ENCODE data around the gene ACTN3. TPM values are rescaled to one million over a fixed set of nuclear protein-coding genes. Genes with fewer than 3 reads are reported as not detected.

The ACTN3 gene
- total RNA-seq: under 1 TPM in 4 of 8 experiments, not detected in 4; 0.05 to 0.18 (median 0.10) TPM

DNA sequence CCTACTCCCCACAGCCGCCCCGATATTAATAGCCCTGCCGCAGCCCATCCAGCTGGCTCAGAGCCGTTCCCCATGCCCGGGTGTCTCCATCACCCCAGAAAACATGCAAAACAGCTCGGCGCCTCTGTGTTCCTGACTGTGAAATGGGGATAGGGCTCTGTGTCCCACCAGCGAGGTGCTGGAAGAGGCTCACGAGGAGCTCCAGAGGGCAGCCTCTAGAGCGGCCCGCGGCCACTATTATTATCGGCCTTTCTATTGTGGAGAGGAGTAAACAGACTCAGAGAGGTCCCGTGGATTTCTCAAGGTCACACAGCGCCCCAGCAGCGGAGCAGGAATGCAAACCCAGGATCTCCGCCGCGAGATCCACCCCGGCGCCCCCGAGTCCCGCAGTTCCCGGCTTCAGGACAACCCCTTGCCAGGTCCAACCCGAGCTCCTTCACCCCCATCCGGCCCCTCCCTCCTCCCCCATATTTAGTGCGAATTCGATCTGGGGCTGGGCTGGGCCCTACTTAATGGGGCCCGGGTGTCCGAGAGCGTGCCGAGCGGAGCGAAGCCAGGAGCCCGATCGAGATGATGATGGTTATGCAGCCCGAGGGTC, at the start of gene ACTN3:
TSS of gene ACTN3 (plus strand) at position 536 of the 598 bp plus-strand sequence. CDS start at position 571, 35 bp downstream.
- Histone ChIP-seq H3K27ac (peak within 1 kb of the TSS; percentile 11 to 68), H3K4me3 (peak within 1 kb of the TSS; percentile 49 to 71 (median 68)), H3K4me1 (replicated peaks in 1 of 2) (peaks cover 23 to 29% of the 10 kb centered on the region in 2 donors)
- in situ Hi-C loops (cut with MboI; ENCODE audit: low pct_unique_long_range_greater_than_20kb in 2 of 9, low sequenced_read_pairs in 9 of 9, unreplicated experiment in 9 of 9): no loop called here
- ATAC-seq (replicated peaks in 6 of 8): peak in 3 of 8 experiments; percentile 3 to 7 (median 6)
- WGBS, 10 experiments: 0 to 7% (median 0%) methylated on average over 1 to 12 of the region's 37 CpGs; no CpG with 5 or more reads in 5 of the 10 experiments

DNA sequence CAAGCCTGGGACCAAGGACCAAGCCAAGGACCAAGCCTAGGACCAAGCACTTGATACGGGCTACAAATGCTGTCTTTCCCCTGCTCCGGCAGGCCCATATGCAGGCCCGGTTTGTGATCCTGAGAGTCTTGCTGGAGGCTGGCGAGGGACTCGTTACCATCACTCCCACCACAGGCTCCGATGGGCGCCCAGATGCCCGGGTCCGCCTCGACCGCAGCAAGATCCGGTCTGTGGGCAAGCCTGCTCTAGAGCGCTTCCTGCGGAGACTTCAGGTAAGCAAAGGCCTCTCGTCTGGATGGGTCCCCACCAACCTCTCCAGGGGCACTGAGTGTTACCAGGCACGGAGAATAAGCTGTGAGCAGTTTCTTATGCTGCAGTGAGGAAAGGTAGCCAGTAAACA, 49.5 kb upstream of the ACTN3 start:
- 93 to 100% (median 94%) methylated on average over 1 to 3 of the region's 16 CpGs; no CpG with 5 or more reads in 7 of the 10 experiments for WGBS, 10 experiments
- Histone ChIP-seq H3K27ac (no peak overlapping the region), H3K4me1 (replicated peaks in 1 of 2) (no peaks in the 10 kb centered on the region), H3K4me3 (no peak overlapping the region)
- ATAC-seq (replicated peaks in 6 of 8): no peak
- in situ Hi-C loops (cut with MboI; ENCODE audit: low pct_unique_long_range_greater_than_20kb in 2 of 9, low sequenced_read_pairs in 9 of 9, unreplicated experiment in 9 of 9): no loop called here

DNA sequence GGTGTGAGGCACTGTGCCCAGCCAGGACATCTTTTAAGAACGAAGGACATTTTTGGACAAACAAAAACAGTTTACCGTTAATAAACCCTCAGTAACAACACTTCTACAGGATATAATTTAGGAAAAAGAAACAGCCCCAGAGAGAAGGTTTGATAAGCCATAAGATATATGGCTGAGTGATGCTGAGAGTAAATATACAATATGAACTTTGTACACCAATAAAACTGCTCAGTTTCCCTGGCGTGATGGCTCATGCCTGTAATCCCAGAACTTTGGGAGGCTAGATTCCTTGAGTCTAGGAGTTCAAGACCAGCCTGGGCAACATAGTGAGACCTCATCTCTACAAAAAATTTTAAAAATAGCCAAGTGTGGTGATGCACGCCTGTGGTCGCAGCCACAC, 48.2 kb upstream of the ACTN3 start:
- no peak for ATAC-seq (replicated peaks in 6 of 8)
- Histone ChIP-seq H3K27ac (no peak overlapping the region), H3K4me3 (no peak overlapping the region), H3K4me1 (replicated peaks in 1 of 2) (no peaks in the 10 kb centered on the region)
- in situ Hi-C loops (cut with MboI; ENCODE audit: low pct_unique_long_range_greater_than_20kb in 2 of 9, low sequenced_read_pairs in 9 of 9, unreplicated experiment in 9 of 9): no loop called here
- 69 to 100% (median 97%) methylated on average over 1 to 5 of the region's 5 CpGs; no CpG with 5 or more reads in 2 of the 10 experiments for WGBS, 10 experiments

DNA sequence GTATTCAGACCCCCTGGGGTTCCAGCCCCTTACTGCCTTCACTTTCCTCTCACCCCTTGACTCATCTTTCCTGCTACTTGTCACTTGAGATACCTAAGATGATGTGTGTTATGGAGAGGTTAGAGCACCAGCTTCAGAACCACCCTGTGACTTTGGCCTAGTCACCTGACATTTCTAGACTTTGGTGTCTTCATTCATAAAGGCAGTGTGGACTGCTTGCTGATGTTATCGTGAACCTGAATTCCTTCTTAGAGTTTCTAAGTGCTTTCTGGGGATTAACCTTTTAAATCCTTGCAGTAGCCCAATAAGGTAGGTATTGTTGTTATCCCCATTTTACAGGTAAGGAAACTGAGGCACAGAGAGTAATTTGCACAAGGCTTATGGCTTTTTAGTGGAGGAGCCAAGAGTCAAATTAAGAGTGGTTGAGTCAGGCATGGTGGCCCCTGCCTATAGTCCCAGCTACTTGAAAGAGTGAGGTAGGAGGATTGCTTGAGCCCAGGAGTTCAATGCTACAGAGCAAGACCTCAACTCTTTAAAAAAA, 41.4 kb upstream of the ACTN3 start:
- 83 to 100% (median 100%) methylated on average over 1 of the region's 1 CpG; no CpG with 5 or more reads in 6 of the 10 experiments for WGBS, 10 experiments
- Histone ChIP-seq H3K4me3 (no peak overlapping the region), H3K4me1 (replicated peaks in 1 of 2) (no peaks in the 10 kb centered on the region), H3K27ac (no peak overlapping the region)
- in situ Hi-C loops (cut with MboI; ENCODE audit: low pct_unique_long_range_greater_than_20kb in 2 of 9, low sequenced_read_pairs in 9 of 9, unreplicated experiment in 9 of 9): no loop called here
- ATAC-seq (replicated peaks in 6 of 8): no peak

DNA sequence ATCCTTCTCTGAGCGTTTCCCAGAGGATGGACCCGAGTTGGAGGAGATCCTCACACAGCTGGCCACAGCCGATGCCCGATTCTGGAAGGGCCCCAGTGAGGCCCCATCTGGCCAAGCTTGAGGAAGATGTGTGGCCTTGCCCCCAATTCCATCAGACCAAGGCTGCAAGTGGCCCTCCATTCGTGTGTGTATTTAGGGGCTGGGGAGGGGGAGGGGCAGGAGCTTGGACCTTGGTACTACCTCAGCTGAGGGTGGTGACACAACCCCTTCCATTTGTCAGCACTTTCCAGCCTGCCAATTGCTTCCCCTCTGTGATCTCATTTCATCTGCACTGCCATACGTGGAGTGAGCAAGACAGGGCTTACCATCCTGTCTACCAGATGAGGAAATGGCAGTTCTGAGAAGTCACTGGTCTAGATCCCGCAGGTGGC, 37.6 kb upstream of the ACTN3 start:
- in situ Hi-C loops (cut with MboI; ENCODE audit: low pct_unique_long_range_greater_than_20kb in 2 of 9, low sequenced_read_pairs in 9 of 9, unreplicated experiment in 9 of 9): no loop called here
- 90 to 100% (median 100%) methylated on average over 1 to 2 of the region's 7 CpGs; no CpG with 5 or more reads in 7 of the 10 experiments for WGBS, 10 experiments
- H3K4me3 ChIP-seq: no peak overlapping the region
- peak in 1 of 8 experiments; percentile 47 for ATAC-seq (replicated peaks in 6 of 8)
- H3K27ac ChIP-seq: no peak overlapping the region
- H3K4me1 ChIP-seq (replicated peaks in 1 of 2): peaks cover 6% of the 10 kb centered on the region in 2 donors

DNA sequence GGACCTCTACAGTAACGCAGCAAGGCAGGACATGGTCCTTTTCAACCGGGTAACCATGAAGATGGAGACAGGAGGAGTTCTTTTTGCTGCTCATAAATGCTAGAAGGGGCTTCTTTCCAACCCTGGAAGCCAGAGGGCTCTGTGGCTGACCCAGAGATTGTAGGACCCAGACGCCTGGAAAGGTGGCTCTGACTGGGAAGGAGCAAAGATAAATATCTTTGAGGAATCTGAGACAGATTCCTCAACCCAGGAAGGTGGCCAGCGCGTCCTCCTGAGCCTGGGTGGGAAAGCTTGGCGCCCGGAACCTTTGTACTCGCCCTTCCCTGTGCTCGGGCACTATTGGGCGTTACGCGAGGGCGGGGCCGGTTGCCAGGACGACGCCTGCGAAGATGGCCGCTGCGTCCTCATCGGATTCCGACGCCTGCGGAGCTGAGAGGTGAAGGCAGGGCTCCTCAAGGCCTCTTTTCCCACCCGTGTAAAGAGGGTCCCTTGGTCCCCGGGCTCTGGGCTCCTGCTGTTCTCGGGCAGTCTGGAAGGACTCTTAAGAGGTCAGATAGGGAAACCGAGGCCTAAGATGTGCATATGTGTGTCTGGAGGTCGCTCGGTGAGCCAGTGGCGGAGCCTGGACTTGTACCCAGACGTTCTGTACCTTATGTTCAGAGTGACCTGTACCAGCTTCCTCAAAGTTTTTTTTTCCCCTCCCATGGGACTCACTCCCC, 36.3 kb upstream of the ACTN3 start, which contains the start of gene BBS1:
TSS of gene BBS1 (plus strand) at position 365 of the 719 bp plus-strand sequence. CDS start at position 390, 25 bp downstream.
- peak; percentile 97 to 100 (median 98) for ATAC-seq (replicated peaks in 6 of 8)
- peak within 1 kb of the TSS; percentile 78 to 83 for H3K27ac ChIP-seq
- 0 to 31% (median 2%) methylated on average over 1 to 25 of the region's 31 CpGs; no CpG with 5 or more reads in 1 of the 10 experiments for WGBS, 10 experiments
- in situ Hi-C loops (cut with MboI; ENCODE audit: low pct_unique_long_range_greater_than_20kb in 2 of 9, low sequenced_read_pairs in 9 of 9, unreplicated experiment in 9 of 9): no loop called here
- H3K4me3 ChIP-seq: peak within 1 kb of the TSS; percentile 71 to 89 (median 85)
- H3K4me1 ChIP-seq (replicated peaks in 1 of 2): peaks cover 6% of the 10 kb centered on the region in 2 donors

DNA sequence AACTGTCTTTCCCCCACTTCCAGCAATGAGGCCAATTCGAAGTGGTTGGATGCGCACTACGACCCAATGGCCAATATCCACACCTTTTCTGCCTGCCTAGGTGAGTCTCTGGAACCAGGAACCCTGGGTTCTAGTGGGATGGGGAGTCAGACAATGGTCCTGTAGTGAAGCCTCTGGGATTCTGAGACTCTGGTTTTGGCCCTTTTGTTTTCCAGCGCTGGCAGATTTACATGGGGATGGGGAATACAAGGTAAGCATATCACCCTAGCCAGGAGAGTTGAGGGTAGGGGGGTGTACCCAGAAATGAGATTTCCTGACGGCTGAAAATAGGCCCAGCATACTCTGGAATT, 35.7 kb upstream of the ACTN3 start:
- in situ Hi-C loops (cut with MboI; ENCODE audit: low pct_unique_long_range_greater_than_20kb in 2 of 9, low sequenced_read_pairs in 9 of 9, unreplicated experiment in 9 of 9): no loop called here
- peak overlapping the region; percentile 78 to 83 for H3K27ac ChIP-seq
- 0% methylated on average over 1 to 4 of the region's 5 CpGs; no CpG with 5 or more reads in 3 of the 10 experiments for whole genome bisulfite sequencing, 10 experiments
- ATAC-seq (replicated peaks in 6 of 8): no peak
- H3K4me3 ChIP-seq: peak overlapping the region; percentile 71 to 89 (median 85)
- peaks cover 6% of the 10 kb centered on the region in 2 donors for H3K4me1 ChIP-seq (replicated peaks in 1 of 2)

DNA sequence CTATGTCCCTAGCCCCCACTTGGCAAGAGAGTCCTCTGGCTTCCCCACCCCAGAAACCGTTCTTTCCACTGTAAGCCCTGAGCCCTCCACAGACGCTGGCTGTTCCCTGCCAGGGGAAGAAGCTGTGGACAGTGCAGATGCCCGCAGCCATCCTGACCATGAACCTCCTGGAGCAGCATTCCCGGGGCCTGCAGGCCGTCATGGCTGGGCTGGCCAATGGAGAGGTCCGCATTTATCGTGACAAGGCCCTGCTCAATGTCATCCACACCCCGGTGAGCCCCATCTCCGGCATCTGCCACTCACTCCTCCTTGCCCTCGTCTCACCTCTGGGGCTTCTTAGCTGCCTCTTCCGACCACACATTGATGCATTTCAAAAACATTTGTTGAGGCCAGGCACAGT, 23.1 kb upstream of the ACTN3 start:
- ATAC-seq (replicated peaks in 6 of 8): no peak
- no peaks in the 10 kb centered on the region for H3K4me1 ChIP-seq (replicated peaks in 1 of 2)
- H3K27ac ChIP-seq: no peak overlapping the region
- 63 to 100% (median 80%) methylated on average over 1 to 4 of the region's 11 CpGs; no CpG with 5 or more reads in 5 of the 10 experiments for WGBS, 10 experiments
- in situ Hi-C loops (cut with MboI; ENCODE audit: low pct_unique_long_range_greater_than_20kb in 2 of 9, low sequenced_read_pairs in 9 of 9, unreplicated experiment in 9 of 9): no loop called here
- no peak overlapping the region for H3K4me3 ChIP-seq

DNA sequence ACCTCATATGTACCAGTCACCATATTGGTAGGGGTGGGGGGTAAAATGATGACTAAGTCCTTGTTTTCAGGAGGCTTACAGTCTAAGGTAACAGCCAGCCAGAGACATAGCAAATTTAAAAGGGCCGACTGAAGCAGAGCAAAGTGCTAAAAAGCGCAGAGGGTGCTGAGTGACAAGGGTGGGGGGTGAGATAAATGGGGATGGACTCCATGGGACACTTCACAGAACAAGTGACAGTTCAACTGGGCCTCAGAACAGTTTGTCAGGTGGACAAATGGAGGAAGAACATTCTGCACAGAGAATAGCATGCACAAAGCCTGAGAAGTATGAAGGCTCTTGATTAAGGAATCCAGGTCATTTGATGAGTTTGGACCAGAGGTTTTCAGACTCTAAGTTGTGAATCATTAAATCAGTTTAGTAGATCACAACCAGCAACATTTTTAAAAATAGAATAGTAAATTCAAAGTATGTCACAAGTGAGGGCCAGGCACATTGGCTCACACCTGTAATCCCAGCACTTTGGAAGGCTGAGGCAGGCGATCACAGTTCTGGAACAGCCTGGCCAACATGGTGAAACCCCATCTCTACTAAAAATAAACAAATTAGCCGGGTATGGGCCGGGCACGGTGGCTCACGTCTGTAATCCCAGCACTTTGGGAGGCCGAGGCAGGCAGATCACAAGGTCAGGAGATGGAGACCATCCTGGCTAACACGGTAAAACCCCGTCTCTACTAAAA, 22.2 kb upstream of the ACTN3 start:
- Histone ChIP-seq H3K27ac (no peak overlapping the region), H3K4me3 (no peak overlapping the region), H3K4me1 (replicated peaks in 1 of 2) (no peaks in the 10 kb centered on the region)
- in situ Hi-C loops (cut with MboI; ENCODE audit: low pct_unique_long_range_greater_than_20kb in 2 of 9, low sequenced_read_pairs in 9 of 9, unreplicated experiment in 9 of 9): no loop called here
- 60 to 100% (median 100%) methylated on average over 1 to 6 of the region's 10 CpGs; no CpG with 5 or more reads in 1 of the 10 experiments for WGBS, 10 experiments
- ATAC-seq (replicated peaks in 6 of 8): no peak

DNA sequence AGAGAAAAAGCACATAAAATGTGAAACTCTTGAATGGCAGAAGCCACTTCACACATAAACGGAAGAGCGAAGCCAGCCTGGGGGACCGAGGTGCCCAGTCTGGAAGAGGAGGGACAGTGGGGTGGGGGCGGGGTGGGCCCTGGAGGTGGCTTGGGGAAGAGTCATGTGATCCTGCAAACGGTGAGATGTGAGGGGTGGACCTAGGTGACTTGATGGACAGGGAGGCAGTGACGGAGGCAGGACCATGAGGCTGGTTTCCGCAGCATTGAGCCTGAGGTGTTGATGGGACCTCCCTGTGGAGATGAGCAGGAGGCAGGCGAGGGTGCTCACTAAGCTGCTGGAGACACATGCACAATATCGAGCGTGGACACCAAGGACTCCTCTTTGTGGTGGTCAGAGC, 17.6 kb upstream of the ACTN3 start:
- ATAC-seq (replicated peaks in 6 of 8): peak in 3 of 8 experiments; percentile 16 to 20 (median 18)
- in situ Hi-C loops (cut with MboI; ENCODE audit: low pct_unique_long_range_greater_than_20kb in 2 of 9, low sequenced_read_pairs in 9 of 9, unreplicated experiment in 9 of 9): no loop called here

DNA sequence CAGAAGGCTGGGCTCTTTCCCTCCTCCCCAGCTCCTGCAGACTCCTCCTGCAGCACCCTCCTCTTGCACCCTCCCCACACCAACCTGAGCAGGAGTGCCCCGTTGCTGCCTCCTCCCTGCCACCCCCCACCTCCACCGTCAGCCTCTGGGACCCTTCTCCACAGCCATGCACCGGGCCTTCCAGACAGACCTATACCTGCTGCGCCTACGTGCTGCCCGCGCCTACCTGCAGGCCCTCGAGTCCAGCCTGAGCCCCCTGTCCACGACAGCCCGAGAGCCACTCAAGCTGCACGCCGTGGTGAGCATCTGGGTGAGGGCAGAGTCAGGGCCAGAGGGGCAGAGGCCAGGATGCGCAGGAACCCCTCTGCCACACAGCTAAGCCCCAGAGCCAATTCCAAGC, 17.0 kb upstream of the ACTN3 start:
- ATAC-seq (replicated peaks in 6 of 8): peak in 4 of 8 experiments; percentile 20 to 37 (median 30)
- in situ Hi-C loops (cut with MboI; ENCODE audit: low pct_unique_long_range_greater_than_20kb in 2 of 9, low sequenced_read_pairs in 9 of 9, unreplicated experiment in 9 of 9): no loop called here
- 87 to 100% (median 100%) methylated on average over 1 to 3 of the region's 13 CpGs; no CpG with 5 or more reads in 7 of the 10 experiments for WGBS, 10 experiments
- Histone ChIP-seq H3K4me3 (no peak overlapping the region), H3K4me1 (replicated peaks in 1 of 2) (no peaks in the 10 kb centered on the region), H3K27ac (no peak overlapping the region)

More for the DNA sequence above, 17.6 kb upstream of the ACTN3 start:
- WGBS, 10 experiments: 68 to 100% (median 82%) methylated on average over 1 to 8 of the region's 10 CpGs; no CpG with 5 or more reads in 5 of the 10 experiments
- H3K4me1 ChIP-seq (replicated peaks in 1 of 2): no peaks in the 10 kb centered on the region
- no peak overlapping the region for H3K4me3 ChIP-seq
- H3K27ac ChIP-seq: no peak overlapping the region

DNA sequence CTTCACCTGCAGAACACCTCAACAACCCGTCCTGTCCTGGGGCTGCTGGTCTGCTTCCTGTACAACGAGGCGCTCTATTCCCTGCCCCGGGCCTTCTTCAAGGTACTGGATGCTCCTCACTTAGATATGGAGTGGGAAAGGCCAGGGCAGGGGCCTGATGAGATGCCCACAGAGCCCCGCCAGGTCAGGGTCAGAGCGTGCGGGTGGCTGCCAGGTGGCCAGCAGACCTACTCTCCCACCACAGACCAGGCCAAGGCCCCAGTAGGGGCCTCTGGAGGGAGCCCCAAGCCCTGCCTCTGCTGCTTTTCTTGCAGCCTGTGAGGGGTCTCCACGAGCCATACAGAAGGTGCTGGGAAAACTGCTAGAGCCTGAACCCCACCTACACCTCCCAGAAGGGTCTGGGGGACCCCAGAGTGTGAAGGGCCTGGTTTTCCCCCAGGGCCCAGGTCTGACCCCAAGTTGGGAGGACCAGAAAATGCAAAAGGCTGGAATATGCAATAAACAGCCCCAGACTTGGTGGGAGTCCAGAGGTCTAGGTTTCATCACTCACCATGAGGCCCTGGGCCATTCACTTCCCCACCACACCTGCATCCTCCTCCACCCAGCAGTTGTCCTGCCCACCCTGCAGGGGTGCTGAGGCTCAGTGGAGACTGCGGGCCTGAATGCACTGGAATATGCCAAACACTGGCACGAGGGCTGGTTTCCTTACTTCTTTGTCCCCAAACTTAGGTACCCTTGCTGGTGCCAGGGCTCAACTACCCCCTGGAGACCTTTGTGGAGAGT, 15.6 kb upstream of the ACTN3 start:
- H3K4me1 ChIP-seq (replicated peaks in 1 of 2): no peaks in the 10 kb centered on the region
- in situ Hi-C loops (cut with MboI; ENCODE audit: low pct_unique_long_range_greater_than_20kb in 2 of 9, low sequenced_read_pairs in 9 of 9, unreplicated experiment in 9 of 9): no loop called here
- H3K27ac ChIP-seq: no peak overlapping the region
- H3K4me3 ChIP-seq: no peak overlapping the region
- WGBS, 10 experiments: 57 to 88% (median 80%) methylated on average over 1 to 8 of the region's 10 CpGs; no CpG with 5 or more reads in 4 of the 10 experiments
- peak in 5 of 8 experiments; percentile 9 to 58 (median 32) for ATAC-seq (replicated peaks in 6 of 8)
